NCI-H526 treated with DMSO at 0.1 percent for 48 hours (cell line): ENCODE measurements around the gene TSPYL4.
"Not testable (repeated sequence)": the region's sequence is repeated elsewhere in the genome, so short reads cannot be mapped to it uniquely, and the experiment has no call there.

Experiments
- DNase-seq: peaks from one replicate; lab custom pipeline; 2025; lab: John Stamatoyannopoulos, UW

TSPYL4 gene

DNA sequence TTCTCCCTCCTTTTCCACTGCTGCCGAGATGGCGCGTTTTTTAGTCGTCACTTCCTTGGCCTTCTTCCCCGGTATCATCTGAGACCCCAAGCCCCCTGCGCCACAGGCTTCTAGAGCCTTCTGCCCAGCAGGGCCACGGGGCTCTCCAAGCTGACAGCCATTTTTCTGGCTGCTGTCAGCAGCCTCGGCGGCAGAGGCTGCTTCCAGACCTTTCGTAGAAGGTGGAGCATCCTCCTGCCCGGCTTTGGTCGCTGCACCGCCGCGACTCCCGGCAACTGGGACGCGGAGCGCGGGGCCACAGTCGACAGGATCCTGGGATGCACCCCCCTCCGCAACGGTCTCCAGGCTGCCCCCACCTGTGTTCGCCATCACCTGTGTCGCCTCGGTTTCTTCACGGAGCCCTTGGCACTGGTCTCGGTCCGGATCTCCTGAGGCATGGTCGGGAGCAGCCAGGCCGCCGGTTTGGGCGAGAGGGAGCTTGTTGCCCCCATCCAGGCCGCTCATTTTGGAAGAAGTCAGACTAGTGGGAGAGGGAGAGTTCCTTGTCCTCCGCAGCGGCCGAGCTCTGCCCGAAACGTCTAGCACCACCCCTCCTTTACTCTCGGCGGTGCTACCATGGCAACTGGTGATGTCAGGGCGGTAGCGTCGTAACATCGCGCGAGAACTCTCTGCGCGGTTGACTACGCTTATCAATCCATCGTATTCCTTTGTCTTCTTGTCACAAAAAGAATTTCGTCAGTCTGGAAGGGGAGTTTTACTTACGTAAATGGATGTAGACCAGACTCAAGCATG, at the start of gene TSPYL4:
Gene TSPYL4, minus strand, starts transcription at position 571 of the 792 bp plus-strand sequence. Its CDS starts 67 bp downstream, at position 504.
- peak; percentile 93 for DNase-seq

DNA sequence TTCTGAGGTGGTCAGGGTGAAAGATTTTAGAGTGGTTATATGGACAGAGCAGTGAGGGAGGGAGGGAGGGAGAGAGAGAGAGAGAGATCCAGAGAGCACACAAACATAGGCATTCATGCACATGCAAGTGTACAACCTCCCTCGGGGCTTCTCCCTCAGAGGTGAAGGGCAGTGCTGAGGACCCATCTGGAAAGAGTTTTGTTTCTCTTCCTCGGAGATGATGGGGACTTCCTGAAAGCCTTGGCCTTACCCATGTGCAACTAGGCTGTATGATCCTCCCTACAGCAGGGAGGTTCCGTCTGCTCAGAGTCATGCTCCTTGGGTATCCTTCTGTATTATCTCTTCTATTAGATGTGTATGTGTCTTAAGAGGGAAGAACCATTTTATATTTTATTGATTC, 47.2 kb upstream of the TSPYL4 start:
- DNase-seq = no peak

GRCh38 chr6:116300566-116300965, 46.7 kb upstream of the TSPYL4 start:
- DNase-seq = no peak

- no peak for DNase-seq
Measured at GRCh38 chr6:116298973-116299372, 45.1 kb upstream of the TSPYL4 start.

GRCh38 chr6:116298273-116298672, 44.4 kb upstream of the TSPYL4 start:
- DNase-seq = no peak

GRCh38 chr6:116292553-116292952, 38.7 kb upstream of the TSPYL4 start:
- no peak for DNase-seq

- no peak for DNase-seq
Measured at GRCh38 chr6:116291701-116292396, 38.0 kb upstream of the TSPYL4 start.

- DNase-seq = no peak
Measured at GRCh38 chr6:116290799-116291198, 36.9 kb upstream of the TSPYL4 start.

GRCh38 chr6:116289876-116290275, 36.0 kb upstream of the TSPYL4 start:
- DNase-seq = no peak

GRCh38 chr6:116287689-116288282, 33.9 kb upstream of the TSPYL4 start:
- DNase-seq = peak; percentile 13

GRCh38 chr6:116286773-116287358, 33.0 kb upstream of the TSPYL4 start:
- DNase-seq = no peak

GRCh38 chr6:116284984-116285383, 31.1 kb upstream of the TSPYL4 start:
- DNase-seq = not testable (repeated sequence)

GRCh38 chr6:116283191-116283590, 29.3 kb upstream of the TSPYL4 start:
- DNase-seq = no peak

GRCh38 chr6:116282698-116283097, 28.8 kb upstream of the TSPYL4 start:
- DNase-seq = no peak

DNA sequence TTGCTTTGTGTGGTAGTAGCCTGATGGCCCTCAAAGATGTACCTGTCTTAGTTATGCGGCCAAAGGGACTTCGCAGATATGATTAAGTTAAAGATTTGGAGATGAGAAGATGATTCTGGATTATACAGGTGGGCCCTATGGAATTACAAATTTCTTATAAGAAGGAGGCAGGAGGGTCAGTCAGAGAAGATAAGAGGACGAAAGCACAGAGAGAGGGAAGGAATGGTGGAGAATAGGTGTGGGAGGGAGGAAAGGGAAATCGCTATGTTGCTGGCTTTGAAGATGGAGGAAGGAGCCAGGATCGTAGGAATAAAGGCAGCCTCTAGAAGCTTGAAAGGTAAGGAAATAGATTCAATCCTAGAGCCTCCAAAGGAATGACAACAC, 27.1 kb upstream of the TSPYL4 start:
- DNase-seq = no peak

- peak; percentile 24 for DNase-seq
Measured at GRCh38 chr6:116280161-116280932, 26.5 kb upstream of the TSPYL4 start.

- DNase-seq = peak; percentile 97
Measured at GRCh38 chr6:116279232-116280160, 25.6 kb upstream of the TSPYL4 start, which contains the start of gene TSPYL1. Gene TSPYL1, minus strand, starts transcription at chr6:116279930. Its CDS starts 100 bp downstream, at chr6:116279830.

GRCh38 chr6:116278854-116279231, 25.0 kb upstream of the TSPYL4 start:
- no peak for DNase-seq

DNA sequence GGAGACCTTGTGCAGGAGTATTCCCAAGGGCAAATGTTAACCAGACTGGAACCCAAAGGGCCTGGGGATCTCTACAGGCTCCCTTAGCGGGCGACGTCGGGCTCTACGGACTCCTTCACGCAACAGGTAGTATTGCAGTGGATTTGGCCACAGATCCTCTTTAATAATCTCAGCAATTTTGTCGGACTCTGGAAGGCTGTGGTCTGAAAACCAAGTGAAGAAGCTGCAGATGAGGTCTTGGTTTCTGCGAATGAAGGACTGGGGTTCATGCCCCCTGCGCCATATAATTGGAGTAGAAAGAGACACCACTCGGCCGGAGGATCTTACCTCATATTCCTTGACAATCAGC, 24.6 kb upstream of the TSPYL4 start:
- no peak for DNase-seq

GRCh38 chr6:116277124-116277523, 23.2 kb upstream of the TSPYL4 start:
- DNase-seq = no peak
